Suppressor macrophage (primary cell): ENCODE data around the gene SYVN1.

ENCODE experiments used
- DNase-seq, 4 experiments: peaks; one replicate each; pipeline ENCODE4 v3.0.0-alpha.2; 2020 to 2022

The SYVN1 gene

GRCh38 chr11:65112546-65113360 lies 21.6 kb downstream of the SYVN1 start:
- DNase-seq: peak; percentile 70 to 89 (median 76)

GRCh38 chr11:65111744-65112545 lies 22.4 kb downstream of the SYVN1 start, which contains the start of gene TM7SF2:
TM7SF2 (plus strand) TSS chr11:65111872; CDS start chr11:65112016, 144 bp downstream.
- DNase-seq: peak; percentile 93 to 98 (median 96)

- no peak for DNase-seq
These were observed 23.1 kb downstream of the SYVN1 start for GRCh38 chr11:65111159-65111743.

- peak; percentile 86 to 95 (median 91) for DNase-seq
These were observed 23.9 kb downstream of the SYVN1 start for GRCh38 chr11:65110354-65110861.

GRCh38 chr11:65109231-65110198 lies 24.8 kb downstream of the SYVN1 start:
- DNase-seq: no peak

GRCh38 chr11:65108469-65109123 lies 25.7 kb downstream of the SYVN1 start:
- no peak for DNase-seq

GRCh38 chr11:65107751-65108468 lies 26.4 kb downstream of the SYVN1 start:
- no peak for DNase-seq

GRCh38 chr11:65107078-65107477 lies 27.2 kb downstream of the SYVN1 start:
- DNase-seq: no peak

- DNase-seq: no peak
These were observed 29.7 kb downstream of the SYVN1 start for GRCh38 chr11:65104628-65105027.

- no peak for DNase-seq
These were observed 30.8 kb downstream of the SYVN1 start for GRCh38 chr11:65103476-65103875.

- DNase-seq: no peak
These were observed 31.9 kb downstream of the SYVN1 start for GRCh38 chr11:65102142-65103095.

- no peak for DNase-seq
These were observed 33.5 kb downstream of the SYVN1 start for GRCh38 chr11:65100674-65101350.

- DNase-seq: no peak
These were observed 37.4 kb downstream of the SYVN1 start for GRCh38 chr11:65096926-65097325.

- peak; percentile 90 to 94 (median 93) for DNase-seq
These were observed 38.1 kb downstream of the SYVN1 start, which contains the start of gene VPS51 for GRCh38 chr11:65095974-65096806. VPS51 (plus strand) TSS chr11:65096214; CDS start chr11:65096251, 37 bp downstream.

- no peak for DNase-seq
These were observed 38.9 kb downstream of the SYVN1 start for GRCh38 chr11:65095427-65095826.

GRCh38 chr11:65090628-65091027 lies 43.7 kb downstream of the SYVN1 start:
- DNase-seq: no peak

- DNase-seq: no peak
These were observed 44.7 kb downstream of the SYVN1 start for GRCh38 chr11:65089621-65090020.

- DNase-seq: no peak
These were observed 46.5 kb downstream of the SYVN1 start for GRCh38 chr11:65087827-65088226.
